ENCODE data around the gene MACC1. TPM values are rescaled to one million over a fixed set of nuclear protein-coding genes. Genes with fewer than 3 reads are reported as not detected.

Gene MACC1
- total and polyA plus RNA-seq, 10 of the 15 experiments (the other 5 are each of a cell fraction or from before 2014, with no cell fraction given) = 6.0 to 61.1 (median 12.7) TPM

DNA sequence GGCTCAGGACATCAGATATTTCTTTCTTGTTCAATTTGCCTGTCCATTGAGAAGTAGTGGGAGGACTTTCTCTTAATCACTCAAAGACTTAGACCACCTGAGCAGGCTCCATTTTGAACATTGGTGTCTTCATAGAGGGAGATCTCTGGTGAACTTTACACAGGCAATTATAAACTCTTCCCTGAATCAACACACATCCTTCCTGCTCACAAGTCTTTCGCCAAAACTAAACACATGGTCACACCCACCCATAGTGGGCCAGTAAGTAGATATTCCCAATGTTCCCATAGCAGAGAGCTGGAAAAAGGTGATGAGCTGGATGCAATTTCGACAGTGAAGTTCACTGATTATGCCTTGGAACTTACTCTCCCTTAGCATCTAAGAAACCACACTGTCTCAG lies 8.2 kb upstream of the MACC1 start:
- H3K4me2 ChIP-seq (ENCODE audit: control insufficient read depth, insufficient read depth) = no peak overlapping the region
- no peak overlapping the region for H3K27ac ChIP-seq (ENCODE audit: control insufficient read depth, insufficient read depth)
- H3K79me2 ChIP-seq (ENCODE audit: control insufficient read depth, insufficient read depth, low read length) = no peaks in the 10 kb centered on the region
- no peak overlapping the region for H3K9ac ChIP-seq (ENCODE audit: control insufficient read depth, insufficient read depth, low read length)
- H3K27me3 ChIP-seq (replicated peaks in 1 of 2; ENCODE audit: control insufficient read depth in 2 of 2, insufficient read depth in 2 of 2, low read length in 1 of 2) = no peaks in the 10 kb centered on the region
- 96% methylated on average over 2 of the region's 2 CpGs for WGBS (ENCODE audit: insufficient coverage, insufficient replicate concordance, low lambda C conversion rate, missing lambda C conversion rate)
- peaks cover 12% of the 10 kb centered on the region for H3K4me1 ChIP-seq (ENCODE audit: control insufficient read depth, insufficient read depth, low read length)
- no peaks in the 10 kb centered on the region; the same call in 1 of the 3 replicates for H3K9me3 ChIP-seq (replicated peaks; ENCODE audit: control insufficient read depth, insufficient read depth, low read length)
- no TSS peak for BruUV-seq (replicated peaks)
- ChIA-PET POLR2A (interaction anchor here (3.1 kb wide), 1 partner anchor 12 kb away, joined by 12 read pairs; no protein-coding TSS in a partner anchor), CTCF (no interaction called here), SMC1A (ENCODE audit: uncharacterized antibody, unreplicated experiment) (interaction anchor here (0.9 to 16.9 kb wide), 3 partner anchors 12 to 76 kb away, joined by 3 to 474 read pairs (median 6); no protein-coding TSS in a partner anchor), RAD21 (ENCODE audit: unreplicated experiment) (no interaction called here)
- no peak overlapping the region; the same call in 1 of the 2 replicates for H2AFZ ChIP-seq (ENCODE audit: control insufficient read depth, low read depth, low read length)
- no peak for ATAC-seq
- H3K4me3 ChIP-seq = no peak overlapping the region
- intact Hi-C loops (cut with micrococcal nuclease; ENCODE audit: unreplicated experiment) (no loop called here), in situ Hi-C loops (cut with MboI) (loop anchor here (25.0 kb wide), 2 partner anchors 1137 to 1712 kb away; partner anchors contain the start of gene CDCA7L)
- no peak for DNase-seq (ENCODE audit: low read depth, low spot score)
- no peaks in the 10 kb centered on the region for H4K20me1 ChIP-seq (ENCODE audit: control insufficient read depth, insufficient read depth)
- no peak for TF ChIP-seq BCL11A (IDR thresholded peaks at IDR 0.05; ENCODE audit: low read depth, low read length)
- FAIRE-seq = no peak
- H3K36me3 ChIP-seq (ENCODE audit: control insufficient read depth in 2 of 2, insufficient read depth in 2 of 2, low read length in 1 of 2) = no peaks in the 10 kb centered on the region

DNA sequence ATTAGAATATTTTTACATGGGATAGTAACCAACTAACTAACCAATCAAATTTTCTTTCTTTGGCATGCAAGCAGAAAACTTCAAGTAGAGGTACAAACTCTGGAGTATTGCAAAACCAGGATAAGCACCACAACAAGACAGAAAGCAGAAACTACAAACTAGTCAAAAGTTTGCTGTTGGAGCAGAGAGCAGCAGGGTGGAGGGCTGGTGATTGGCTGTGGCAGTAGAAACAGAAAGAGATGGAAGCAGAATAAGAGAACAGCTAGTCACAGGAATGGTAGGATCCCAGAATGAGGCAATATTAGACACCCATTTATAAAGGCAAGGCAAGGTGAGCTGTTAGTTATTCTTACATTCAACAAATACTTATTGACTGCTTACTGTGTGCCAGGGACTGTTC lies 6.8 kb upstream of the MACC1 start:
- intact Hi-C loops (cut with micrococcal nuclease; ENCODE audit: unreplicated experiment) = no loop called here
- no TSS peak for BruUV-seq (replicated peaks)
- no peak for TF ChIP-seq YY1 (IDR thresholded peaks at IDR 0.05; ENCODE audit: low read depth, low read length)
- TF ChIP-seq, protein P1, sequence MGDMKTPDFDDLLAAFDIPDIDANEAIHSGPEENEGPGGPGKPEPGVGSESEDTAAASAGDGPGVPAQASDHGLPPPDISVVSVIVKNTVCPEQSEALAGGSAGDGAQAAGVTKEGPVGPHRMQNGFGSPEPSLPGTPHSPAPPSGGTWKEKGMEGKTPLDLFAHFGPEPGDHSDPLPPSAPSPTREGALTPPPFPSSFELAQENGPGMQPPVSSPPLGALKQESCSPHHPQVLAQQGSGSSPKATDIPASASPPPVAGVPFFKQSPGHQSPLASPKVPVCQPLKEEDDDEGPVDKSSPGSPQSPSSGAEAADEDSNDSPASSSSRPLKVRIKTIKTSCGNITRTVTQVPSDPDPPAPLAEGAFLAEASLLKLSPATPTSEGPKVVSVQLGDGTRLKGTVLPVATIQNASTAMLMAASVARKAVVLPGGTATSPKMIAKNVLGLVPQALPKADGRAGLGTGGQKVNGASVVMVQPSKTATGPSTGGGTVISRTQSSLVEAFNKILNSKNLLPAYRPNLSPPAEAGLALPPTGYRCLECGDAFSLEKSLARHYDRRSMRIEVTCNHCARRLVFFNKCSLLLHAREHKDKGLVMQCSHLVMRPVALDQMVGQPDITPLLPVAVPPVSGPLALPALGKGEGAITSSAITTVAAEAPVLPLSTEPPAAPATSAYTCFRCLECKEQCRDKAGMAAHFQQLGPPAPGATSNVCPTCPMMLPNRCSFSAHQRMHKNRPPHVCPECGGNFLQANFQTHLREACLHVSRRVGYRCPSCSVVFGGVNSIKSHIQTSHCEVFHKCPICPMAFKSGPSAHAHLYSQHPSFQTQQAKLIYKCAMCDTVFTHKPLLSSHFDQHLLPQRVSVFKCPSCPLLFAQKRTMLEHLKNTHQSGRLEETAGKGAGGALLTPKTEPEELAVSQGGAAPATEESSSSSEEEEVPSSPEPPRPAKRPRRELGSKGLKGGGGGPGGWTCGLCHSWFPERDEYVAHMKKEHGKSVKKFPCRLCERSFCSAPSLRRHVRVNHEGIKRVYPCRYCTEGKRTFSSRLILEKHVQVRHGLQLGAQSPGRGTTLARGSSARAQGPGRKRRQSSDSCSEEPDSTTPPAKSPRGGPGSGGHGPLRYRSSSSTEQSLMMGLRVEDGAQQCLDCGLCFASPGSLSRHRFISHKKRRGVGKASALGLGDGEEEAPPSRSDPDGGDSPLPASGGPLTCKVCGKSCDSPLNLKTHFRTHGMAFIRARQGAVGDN (IDR thresholded peaks at IDR 0.05) = no peak
- no peak for TF ChIP-seq RELA (IDR thresholded peaks at IDR 0.05; ENCODE audit: borderline replicate concordance, partially characterized antibody)
- TF ChIP-seq, protein P2, sequence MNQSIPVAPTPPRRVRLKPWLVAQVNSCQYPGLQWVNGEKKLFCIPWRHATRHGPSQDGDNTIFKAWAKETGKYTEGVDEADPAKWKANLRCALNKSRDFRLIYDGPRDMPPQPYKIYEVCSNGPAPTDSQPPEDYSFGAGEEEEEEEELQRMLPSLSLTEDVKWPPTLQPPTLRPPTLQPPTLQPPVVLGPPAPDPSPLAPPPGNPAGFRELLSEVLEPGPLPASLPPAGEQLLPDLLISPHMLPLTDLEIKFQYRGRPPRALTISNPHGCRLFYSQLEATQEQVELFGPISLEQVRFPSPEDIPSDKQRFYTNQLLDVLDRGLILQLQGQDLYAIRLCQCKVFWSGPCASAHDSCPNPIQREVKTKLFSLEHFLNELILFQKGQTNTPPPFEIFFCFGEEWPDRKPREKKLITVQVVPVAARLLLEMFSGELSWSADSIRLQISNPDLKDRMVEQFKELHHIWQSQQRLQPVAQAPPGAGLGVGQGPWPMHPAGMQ (IDR thresholded peaks at IDR 0.05; ENCODE audit: borderline replicate concordance) = no peak
- TF ChIP-seq NFYA (IDR thresholded peaks at IDR 0.05; ENCODE audit: borderline replicate concordance, low read depth, low read length) = no peak
- TF ChIP-seq ATF7 (IDR thresholded peaks at IDR 0.05; ENCODE audit: low read depth) = no peak
- TF ChIP-seq SPI1 (IDR thresholded peaks at IDR 0.05; ENCODE audit: borderline replicate concordance, insufficient read depth, low read depth, low read length) = no peak
- no peak for TF ChIP-seq ETV6 (conservative IDR thresholded peaks at IDR 0.05 in 1 of 2, IDR thresholded peaks at IDR 0.05 in 1 of 2; ENCODE audit: borderline replicate concordance in 1 of 2, low read depth in 1 of 2)
- no peak for TF ChIP-seq MTA3 (IDR thresholded peaks at IDR 0.05; ENCODE audit: borderline replicate concordance, low read length)
- TF ChIP-seq SIX5 (IDR thresholded peaks at IDR 0.05; ENCODE audit: low read depth, low read length, severe bottlenecking) = no peak
- no peak for TF ChIP-seq ZNF207 (IDR thresholded peaks at IDR 0.05; ENCODE audit: borderline replicate concordance)

More for the DNA sequence above, 6.8 kb upstream of the MACC1 start:
- Histone ChIP-seq H3K9me3 (replicated peaks; ENCODE audit: control insufficient read depth, insufficient read depth, low read length) (no peaks in the 10 kb centered on the region; the same call in 1 of the 3 replicates), H3K27ac (ENCODE audit: control insufficient read depth, insufficient read depth) (no peak overlapping the region), H3K4me2 (ENCODE audit: control insufficient read depth, insufficient read depth) (no peak overlapping the region), H3K27me3 (replicated peaks in 1 of 2; ENCODE audit: control insufficient read depth in 2 of 2, insufficient read depth in 2 of 2, low read length in 1 of 2) (no peaks in the 10 kb centered on the region), H2AFZ (ENCODE audit: control insufficient read depth, low read depth, low read length) (no peak overlapping the region), H3K79me2 (ENCODE audit: control insufficient read depth, insufficient read depth, low read length) (no peaks in the 10 kb centered on the region), H3K9ac (ENCODE audit: control insufficient read depth, insufficient read depth, low read length) (no peak overlapping the region), H3K4me3 (no peak overlapping the region), H3K36me3 (ENCODE audit: control insufficient read depth in 2 of 2, insufficient read depth in 2 of 2, low read length in 1 of 2) (no peaks in the 10 kb centered on the region), H3K4me1 (ENCODE audit: control insufficient read depth, insufficient read depth, low read length) (peaks cover 23% of the 10 kb centered on the region), H4K20me1 (ENCODE audit: control insufficient read depth, insufficient read depth) (no peaks in the 10 kb centered on the region)
- DNase-seq (ENCODE audit: low read depth, low spot score) (no peak), FAIRE-seq (no peak), ATAC-seq (no peak)
- ChIA-PET CTCF (interaction anchor here (0.6 to 8.1 kb wide), 2 partner anchors 12 to 165 kb away, joined by 3 to 159 read pairs; no protein-coding TSS in a partner anchor), SMC1A (ENCODE audit: uncharacterized antibody, unreplicated experiment) (interaction anchor here (0.9 to 16.9 kb wide), 7 partner anchors 13 to 103 kb away, joined by 3 to 474 read pairs (median 4); no protein-coding TSS in a partner anchor), RAD21 (ENCODE audit: unreplicated experiment) (interaction anchor here (0.7 to 1.4 kb wide), 4 partner anchors 10 to 101 kb away, joined by 3 to 6 read pairs (median 4); no protein-coding TSS in a partner anchor), POLR2A (interaction anchor here (1.0 to 3.1 kb wide), 3 partner anchors 10 to 18 kb away, joined by 3 to 12 read pairs (median 4); no protein-coding TSS in a partner anchor)
- in situ Hi-C loops (cut with MboI) = no loop called here

Measured in GM12878 (cell line).